SU-DHL-6 (cell line): ENCODE data around the gene CEP170.

ENCODE experiments used
- H2AFZ ChIP-seq: fragments of 200-600 bp; sonication (generic); 2 replicates; pipeline ENCODE4 v1.6.1; 2014; ENCODE audit warnings: low read depth, mild to moderate bottlenecking, moderate library complexity, mixed read lengths, antibody characterized with exemption, low read length; ENCODE audit not compliant: severe bottlenecking
- H3F3A ChIP-seq: fragments of 200-600 bp; shearing (Covaris generic); 2 replicates; pipeline ENCODE4 v1.6.0; 2016; ENCODE audit warnings: antibody characterized with exemption, mild to moderate bottlenecking; ENCODE audit not compliant: insufficient read depth
- H3K27ac ChIP-seq: fragments of 200-600 bp; sonication (generic); 2 replicates; pipeline ENCODE4 v1.5.1; 2016; ENCODE audit warnings: low read depth, mild to moderate bottlenecking, low read length, moderate library complexity, mixed read lengths
- H3K27me3 ChIP-seq: fragments of 200-600 bp; sonication (generic), shearing (Covaris generic); 2 replicates; pipeline ENCODE4 v1.6.0; 2014; ENCODE audit warnings: mild to moderate bottlenecking, low read length
- H3K36me3 ChIP-seq: fragments of 200-600 bp; sonication (generic); 2 replicates; pipeline ENCODE4 v1.6.1; 2014; ENCODE audit warnings: mild to moderate bottlenecking, low read length, mixed read lengths
- H3K4me2 ChIP-seq: fragments of 300-600, 200-600 bp; shearing (Covaris generic), sonication (generic); 2 replicates; pipeline ENCODE4 v1.6.0; 2014; ENCODE audit warnings: low read length, low read depth, mild to moderate bottlenecking; ENCODE audit not compliant: poor library complexity, severe bottlenecking
- H3K4me3 ChIP-seq: fragments of 200-600 bp; sonication (generic); 2 replicates; pipeline ENCODE4 v1.5.1; 2014; ENCODE audit warnings: antibody characterized with exemption, low read length, mild to moderate bottlenecking, mixed read lengths; ENCODE audit not compliant: insufficient read depth, poor library complexity, severe bottlenecking
- H3K79me2 ChIP-seq: fragments of 200-600 bp; sonication (generic); 2 replicates; pipeline ENCODE4 v1.6.1; 2014; ENCODE audit warnings: mild to moderate bottlenecking, low read length, moderate library complexity; ENCODE audit not compliant: insufficient read depth
- H3K9ac ChIP-seq: fragments of 200-600 bp; sonication (generic); 2 replicates; pipeline ENCODE4 v1.7.0; 2014; ENCODE audit warnings: mild to moderate bottlenecking, low read length
- H3K9me2 ChIP-seq: fragments of 200-600 bp; sonication (generic); replicated peaks from 2 replicates; pipeline ENCODE4 v1.6.1; 2014; ENCODE audit warnings: low read length; ENCODE audit not compliant: insufficient read depth
- H3K9me3 ChIP-seq: fragments of 200-600 bp; sonication (generic); 2 replicates; pipeline ENCODE4 v1.6.1; 2014; ENCODE audit warnings: low read length, mixed read lengths; ENCODE audit not compliant: insufficient read depth
- H4K20me1 ChIP-seq: fragments of 200-600 bp; sonication (generic); 2 replicates; pipeline ENCODE4 v1.6.1; 2014; ENCODE audit warnings: low read depth, mild to moderate bottlenecking, antibody characterized with exemption, low read length, moderate library complexity, mixed read lengths
- CTCF ChIP-seq: fragments of 200-600 bp; sonication (generic); IDR thresholded peaks from one replicate; pipeline ENCODE4 v1.5.1; 2017; ENCODE audit warnings: antibody characterized with exemption, mild to moderate bottlenecking, low read length, moderate library complexity; ENCODE audit not compliant: insufficient read depth, poor library complexity, severe bottlenecking
- EZH2phosphoT487 ChIP-seq: fragments of 200-600 bp; sonication (generic), shearing (Covaris generic); conservative IDR thresholded peaks from 2 replicates; pipeline ENCODE4 v1.6.1; 2018; ENCODE audit warnings: mild to moderate bottlenecking, antibody characterized with exemption, low read length, moderate library complexity, mixed read lengths

CEP170 gene

GRCh38 chr1:243254927-243255790 lies at the start of gene CEP170:
Gene CEP170, minus strand, starts transcription at chr1:243255281. Its CDS starts 30,001 bp downstream, at chr1:243225280.
- H3K27ac ChIP-seq: peak within 1 kb of the TSS; percentile 77

DNA sequence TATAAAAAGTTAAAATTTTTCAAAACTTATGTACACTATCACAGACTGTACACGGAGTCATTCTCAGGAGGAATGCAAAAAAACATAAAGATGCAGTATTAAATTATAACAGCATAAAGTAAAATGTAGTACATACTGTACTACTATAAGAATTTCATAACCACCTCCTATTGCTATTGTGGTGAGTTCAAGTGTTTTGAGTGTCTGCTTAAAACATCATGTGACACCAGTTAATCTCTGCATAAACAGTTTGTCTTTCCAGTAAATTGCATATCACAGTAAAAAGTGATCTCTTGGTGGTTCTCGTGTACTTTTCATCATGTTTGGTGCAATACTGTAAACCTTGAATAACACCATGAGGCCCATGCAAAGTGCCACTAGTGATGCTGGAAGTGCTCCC lies 46.0 kb upstream of the CEP170 start:
- no peaks in the 10 kb centered on the region for H3F3A ChIP-seq
- H3K36me3 ChIP-seq: no peaks in the 10 kb centered on the region; the same call in none of the 2 replicates
- no peak overlapping the region for H3K27ac ChIP-seq
- H3K4me3 ChIP-seq: no peak overlapping the region
- H4K20me1 ChIP-seq: no peaks in the 10 kb centered on the region
- H3K27me3 ChIP-seq: no peaks in the 10 kb centered on the region
- TF ChIP-seq CTCF: no peak
- no peak for TF ChIP-seq EZH2phosphoT487
- no peak overlapping the region for H2AFZ ChIP-seq
- H3K9me3 ChIP-seq: no peaks in the 10 kb centered on the region
- H3K79me2 ChIP-seq: no peaks in the 10 kb centered on the region
- no peak overlapping the region for H3K4me2 ChIP-seq
- no peaks in the 10 kb centered on the region for H3K9me2 ChIP-seq
- no peak overlapping the region for H3K9ac ChIP-seq

More at GRCh38 chr1:243254927-243255790, at the start of gene CEP170:
- no peaks in the 10 kb centered on the region for H3K36me3 ChIP-seq
- H4K20me1 ChIP-seq: peaks cover 20% of the 10 kb centered on the region
- peaks cover 6% of the 10 kb centered on the region; the same call in 1 of the 2 replicates for H3F3A ChIP-seq
- H3K9ac ChIP-seq: peak within 1 kb of the TSS; percentile 70
- no peaks in the 10 kb centered on the region for H3K9me2 ChIP-seq
- H3K27me3 ChIP-seq: no peaks in the 10 kb centered on the region
- H3K4me3 ChIP-seq: peak within 1 kb of the TSS; percentile 87
- peak within 1 kb of the TSS; percentile 100 for H3K4me2 ChIP-seq
- peak within 1 kb of the TSS; percentile 64 for H2AFZ ChIP-seq
- TF ChIP-seq EZH2phosphoT487: no peak
- H3K79me2 ChIP-seq: peaks cover 74% of the 10 kb centered on the region
- H3K9me3 ChIP-seq: no peaks in the 10 kb centered on the region

GRCh38 chr1:243299069-243299468 lies 44.0 kb upstream of the CEP170 start:
- Histone ChIP-seq H3K36me3 (no peaks in the 10 kb centered on the region; the same call in 1 of the 2 replicates), H4K20me1 (no peaks in the 10 kb centered on the region), H3K79me2 (no peaks in the 10 kb centered on the region), H3K9me2 (no peaks in the 10 kb centered on the region), H3K9me3 (no peaks in the 10 kb centered on the region), H2AFZ (no peak overlapping the region), H3K27ac (no peak overlapping the region), H3K4me3 (no peak overlapping the region), H3K27me3 (no peaks in the 10 kb centered on the region), H3F3A (no peaks in the 10 kb centered on the region), H3K4me2 (no peak overlapping the region), H3K9ac (no peak overlapping the region)
- TF ChIP-seq EZH2phosphoT487 (no peak), CTCF (no peak)

- Histone ChIP-seq H4K20me1 (no peaks in the 10 kb centered on the region), H3F3A (no peaks in the 10 kb centered on the region), H3K36me3 (0 out of 2 replicates have a peak, but pooled peaks cover 10% of the 10 kb centered on the region), H3K27ac (no peak overlapping the region), H3K27me3 (no peaks in the 10 kb centered on the region), H3K79me2 (no peaks in the 10 kb centered on the region), H3K9ac (no peak overlapping the region), H3K9me2 (no peaks in the 10 kb centered on the region), H3K4me3 (no peak overlapping the region), H3K9me3 (0 out of 2 replicates have a peak, but pooled peaks cover 4% of the 10 kb centered on the region), H2AFZ (no peak overlapping the region), H3K4me2 (no peak overlapping the region)
- TF ChIP-seq CTCF (no peak), EZH2phosphoT487 (no peak)
Observed at GRCh38 chr1:243294723-243295121, 39.6 kb upstream of the CEP170 start.
